WTC11 (cell line): ENCODE measurements around the gene SLC22A9.

Source experiments
- ARID4B ChIP-seq: sonication (generic); formaldehyde crosslinking; IDR thresholded peaks from 2 replicates; pipeline ENCODE4 v1.8.0; 2023; ENCODE audit warnings: missing genetic modification reagents, mild to moderate bottlenecking, borderline replicate concordance
- CREB1 ChIP-seq: sonication (generic); formaldehyde crosslinking; IDR thresholded peaks from 2 replicates; pipeline ENCODE4 v1.8.0; 2023; ENCODE audit warnings: mild to moderate bottlenecking, missing genetic modification reagents
- CREM ChIP-seq: sonication (generic); formaldehyde crosslinking; IDR thresholded peaks from 2 replicates; pipeline ENCODE4 v1.8.1; 2022; ENCODE audit warnings: mild to moderate bottlenecking, missing genetic modification reagents, moderate library complexity
- CTCF ChIP-seq: fragments of 200-600 bp; IDR thresholded peaks from 2 replicates; pipeline ENCODE4 v1.8.0; 2022; ENCODE audit warnings: antibody characterized with exemption
- FOXP4 ChIP-seq: sonication (generic); formaldehyde crosslinking; IDR thresholded peaks from 2 replicates; pipeline ENCODE4 v1.8.0; 2022; ENCODE audit warnings: mild to moderate bottlenecking, missing genetic modification reagents
- NR2C2 ChIP-seq: sonication (generic); formaldehyde crosslinking; IDR thresholded peaks from 2 replicates; pipeline ENCODE4 v1.8.0; 2022; ENCODE audit warnings: mild to moderate bottlenecking, missing genetic modification reagents
- TCF7 ChIP-seq: sonication (generic); formaldehyde crosslinking; IDR thresholded peaks from 2 replicates; pipeline ENCODE4 v1.8.0; 2022; ENCODE audit warnings: mild to moderate bottlenecking, low read depth, missing genetic modification reagents, moderate library complexity
- ZNF121 ChIP-seq: sonication (generic); formaldehyde crosslinking; IDR thresholded peaks from 2 replicates; pipeline ENCODE4 v1.8.0; 2023; ENCODE audit warnings: missing genetic modification reagents
- ZNF138 ChIP-seq: sonication (generic); formaldehyde crosslinking; conservative IDR thresholded peaks from 2 replicates; pipeline ENCODE4 v1.8.1; 2022; ENCODE audit warnings: mild to moderate bottlenecking, moderate library complexity, missing genetic modification reagents
- ZNF671 ChIP-seq: fragments of 250-450 bp; sonication (Bioruptor Pico); IDR thresholded peaks from 2 replicates; pipeline ENCODE4 v1.8.0; 2021; ENCODE audit warnings: mild to moderate bottlenecking
- TF ChIP-seq, protein P1 (sequence below): sonication (generic); formaldehyde crosslinking; conservative IDR thresholded peaks from 2 replicates; pipeline ENCODE4 v1.8.1; 2022; ENCODE audit warnings: mild to moderate bottlenecking, missing genetic modification reagents
- TF ChIP-seq, protein P2 (sequence below): fragments of 250-450 bp; sonication (Bioruptor Pico); IDR thresholded peaks from 2 replicates; pipeline ENCODE4 v1.9.0; 2021; ENCODE audit warnings: moderate library complexity, mild to moderate bottlenecking, inconsistent platforms, borderline replicate concordance
- TF ChIP-seq, protein P3 (sequence below): sonication (generic); formaldehyde crosslinking; IDR thresholded peaks from 2 replicates; pipeline ENCODE4 v1.8.1; 2023; ENCODE audit warnings: mild to moderate bottlenecking, moderate library complexity, missing genetic modification reagents
- TF ChIP-seq, protein P4 (sequence below): sonication (generic); formaldehyde crosslinking; IDR thresholded peaks from 2 replicates; pipeline ENCODE4 v1.8.0; 2022; ENCODE audit warnings: mild to moderate bottlenecking, missing genetic modification reagents

- TF ChIP-seq CTCF (no peak), ARID4B (CRISPR knock-in tag) (no peak), ZNF671 (CRISPR knock-in tag) (no peak), NR2C2 (CRISPR knock-in tag) (no peak), FOXP4 (CRISPR knock-in tag) (no peak), ZNF121 (no peak), ZNF138 (no peak), TCF7 (no peak), CREM (no peak), CREB1 (no peak)
- TF ChIP-seq, protein P1, sequence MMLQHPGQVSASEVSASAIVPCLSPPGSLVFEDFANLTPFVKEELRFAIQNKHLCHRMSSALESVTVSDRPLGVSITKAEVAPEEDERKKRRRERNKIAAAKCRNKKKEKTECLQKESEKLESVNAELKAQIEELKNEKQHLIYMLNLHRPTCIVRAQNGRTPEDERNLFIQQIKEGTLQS (CRISPR knock-in tag): no peak
- TF ChIP-seq, protein P2, sequence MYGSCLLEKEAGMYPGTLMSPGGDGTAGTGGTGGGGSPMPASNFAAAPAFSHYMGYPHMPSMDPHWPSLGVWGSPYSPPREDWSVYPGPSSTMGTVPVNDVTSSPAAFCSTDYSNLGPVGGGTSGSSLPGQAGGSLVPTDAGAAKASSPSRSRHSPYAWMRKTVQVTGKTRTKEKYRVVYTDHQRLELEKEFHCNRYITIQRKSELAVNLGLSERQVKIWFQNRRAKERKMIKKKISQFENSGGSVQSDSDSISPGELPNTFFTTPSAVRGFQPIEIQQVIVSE (CRISPR knock-in tag): no peak
- TF ChIP-seq, protein P3, sequence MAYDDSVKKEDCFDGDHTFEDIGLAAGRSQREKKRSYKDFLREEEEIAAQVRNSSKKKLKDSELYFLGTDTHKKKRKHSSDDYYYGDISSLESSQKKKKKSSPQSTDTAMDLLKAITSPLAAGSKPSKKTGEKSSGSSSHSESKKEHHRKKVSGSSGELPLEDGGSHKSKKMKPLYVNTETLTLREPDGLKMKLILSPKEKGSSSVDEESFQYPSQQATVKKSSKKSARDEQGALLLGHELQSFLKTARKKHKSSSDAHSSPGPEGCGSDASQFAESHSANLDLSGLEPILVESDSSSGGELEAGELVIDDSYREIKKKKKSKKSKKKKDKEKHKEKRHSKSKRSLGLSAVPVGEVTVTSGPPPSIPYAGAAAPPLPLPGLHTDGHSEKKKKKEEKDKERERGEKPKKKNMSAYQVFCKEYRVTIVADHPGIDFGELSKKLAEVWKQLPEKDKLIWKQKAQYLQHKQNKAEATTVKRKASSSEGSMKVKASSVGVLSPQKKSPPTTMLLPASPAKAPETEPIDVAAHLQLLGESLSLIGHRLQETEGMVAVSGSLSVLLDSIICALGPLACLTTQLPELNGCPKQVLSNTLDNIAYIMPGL (CRISPR knock-in tag): no peak
- TF ChIP-seq, protein P4, sequence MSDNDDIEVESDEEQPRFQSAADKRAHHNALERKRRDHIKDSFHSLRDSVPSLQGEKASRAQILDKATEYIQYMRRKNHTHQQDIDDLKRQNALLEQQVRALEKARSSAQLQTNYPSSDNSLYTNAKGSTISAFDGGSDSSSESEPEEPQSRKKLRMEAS: no peak
Measured at GRCh38 chr11:63375434-63375833, 5.8 kb downstream of the SLC22A9 start.
